22Rv1 (cell line): ENCODE results near the gene LMO4.

Experiments used
- H3K27ac ChIP-seq: fragments of 450-650 bp; 2 replicates; pipeline ENCODE4 v1.5.1; 2017
- ZFX ChIP-seq: fragments of 450-650 bp; IDR thresholded peaks from 2 replicates; pipeline ENCODE4 v1.6.1; 2017; ENCODE audit warnings: antibody characterized with exemption, borderline replicate concordance
- TF ChIP-seq, protein P1 (sequence below): fragments of 450-650 bp; IDR thresholded peaks from 2 replicates; pipeline ENCODE4 v1.5.1; 2017; ENCODE audit warnings: mild to moderate bottlenecking

Gene LMO4

GRCh38 chr1:87335175-87335884, 6.7 kb downstream of the LMO4 start:
- peak overlapping the region; percentile 82 for H3K27ac ChIP-seq
- TF ChIP-seq ZFX, result no peak
- TF ChIP-seq, protein P1, sequence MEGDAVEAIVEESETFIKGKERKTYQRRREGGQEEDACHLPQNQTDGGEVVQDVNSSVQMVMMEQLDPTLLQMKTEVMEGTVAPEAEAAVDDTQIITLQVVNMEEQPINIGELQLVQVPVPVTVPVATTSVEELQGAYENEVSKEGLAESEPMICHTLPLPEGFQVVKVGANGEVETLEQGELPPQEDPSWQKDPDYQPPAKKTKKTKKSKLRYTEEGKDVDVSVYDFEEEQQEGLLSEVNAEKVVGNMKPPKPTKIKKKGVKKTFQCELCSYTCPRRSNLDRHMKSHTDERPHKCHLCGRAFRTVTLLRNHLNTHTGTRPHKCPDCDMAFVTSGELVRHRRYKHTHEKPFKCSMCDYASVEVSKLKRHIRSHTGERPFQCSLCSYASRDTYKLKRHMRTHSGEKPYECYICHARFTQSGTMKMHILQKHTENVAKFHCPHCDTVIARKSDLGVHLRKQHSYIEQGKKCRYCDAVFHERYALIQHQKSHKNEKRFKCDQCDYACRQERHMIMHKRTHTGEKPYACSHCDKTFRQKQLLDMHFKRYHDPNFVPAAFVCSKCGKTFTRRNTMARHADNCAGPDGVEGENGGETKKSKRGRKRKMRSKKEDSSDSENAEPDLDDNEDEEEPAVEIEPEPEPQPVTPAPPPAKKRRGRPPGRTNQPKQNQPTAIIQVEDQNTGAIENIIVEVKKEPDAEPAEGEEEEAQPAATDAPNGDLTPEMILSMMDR, result peak; percentile 41

DNA sequence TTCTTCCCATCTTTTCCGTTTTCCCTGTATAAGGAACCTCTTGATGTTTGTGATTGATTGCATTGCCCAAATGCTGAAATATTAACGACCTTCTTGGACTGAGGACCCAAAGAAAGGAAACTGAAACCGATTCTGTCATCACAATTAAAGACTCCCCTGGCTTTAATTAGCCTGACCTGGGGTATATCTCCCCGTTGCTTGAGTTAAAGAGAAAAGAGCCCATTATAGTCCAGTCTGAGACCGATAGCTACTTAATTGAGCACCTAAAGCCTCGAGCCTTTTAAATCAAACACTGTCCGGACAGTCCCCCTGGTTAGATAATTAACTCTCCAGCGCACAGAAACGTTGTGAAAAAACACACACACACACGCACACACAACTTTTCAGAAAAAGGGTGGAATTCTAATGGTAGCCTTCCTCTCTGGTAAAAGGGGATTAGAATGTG, 8.0 kb downstream of the LMO4 start:
- no peak for TF ChIP-seq ZFX
- TF ChIP-seq, protein P1, result no peak
- H3K27ac ChIP-seq, result peak overlapping the region; percentile 82; the same call in 1 of the 2 replicates

DNA sequence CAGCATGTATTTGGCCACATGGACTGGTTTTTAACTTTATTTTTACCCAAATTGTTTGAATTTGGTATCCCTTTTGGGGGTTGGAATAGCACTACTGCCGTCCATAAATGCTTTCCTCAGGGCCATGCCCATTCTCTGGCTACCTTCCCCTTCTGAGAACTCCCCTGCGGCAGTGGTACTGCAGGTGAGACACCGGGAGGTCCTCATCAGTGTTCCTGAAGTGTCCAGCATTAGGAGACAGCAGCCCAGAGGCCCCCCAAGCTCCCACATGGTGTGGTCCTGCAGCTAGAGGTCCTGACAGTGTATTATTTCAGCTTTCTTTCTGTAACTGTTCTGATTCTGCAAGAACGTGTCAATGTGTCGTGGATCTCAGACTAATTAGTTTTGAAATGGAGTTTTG, 8.9 kb downstream of the LMO4 start:
- TF ChIP-seq, protein P1, result no peak
- TF ChIP-seq ZFX, result no peak
- H3K27ac ChIP-seq, result no peak overlapping the region

- H3K27ac ChIP-seq, result no peak overlapping the region
- no peak for TF ChIP-seq ZFX
- TF ChIP-seq, protein P1, result no peak
These were observed 9.9 kb downstream of the LMO4 start for GRCh38 chr1:87338566-87338965.

DNA sequence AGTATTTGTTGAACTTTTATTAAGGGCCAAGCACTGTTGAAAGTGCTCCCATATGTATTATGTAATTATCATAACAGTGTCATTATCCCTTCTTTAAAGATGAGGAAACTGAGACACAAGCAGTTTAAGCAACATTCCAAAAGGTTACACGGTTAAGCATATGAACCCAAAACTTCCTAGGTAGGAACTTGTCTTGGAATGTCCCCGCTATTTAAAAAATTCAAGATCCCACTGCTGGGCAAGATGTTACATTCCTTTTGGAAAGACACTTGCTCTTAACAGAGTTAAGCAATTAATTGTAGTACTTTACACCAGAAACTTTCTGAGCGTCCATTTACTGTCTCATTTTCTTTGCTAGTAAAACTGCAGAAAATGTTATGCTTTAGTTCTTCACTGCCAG, 15.6 kb downstream of the LMO4 start:
- TF ChIP-seq, protein P1, result no peak
- TF ChIP-seq ZFX, result no peak
- no peak overlapping the region for H3K27ac ChIP-seq

GRCh38 chr1:87346130-87346814, 17.6 kb downstream of the LMO4 start:
- TF ChIP-seq, protein P1, result no peak
- TF ChIP-seq ZFX, result no peak
- H3K27ac ChIP-seq, result no peak overlapping the region

- TF ChIP-seq, protein P1, result no peak
- no peak for TF ChIP-seq ZFX
These were observed 19.8 kb downstream of the LMO4 start for GRCh38 chr1:87348341-87349019.

More at GRCh38 chr1:87348341-87349019, 19.8 kb downstream of the LMO4 start:
- no peak overlapping the region; the same call in 1 of the 2 replicates for H3K27ac ChIP-seq
